ENCODE results near the gene RAB3A. TPM values are rescaled to one million over a fixed set of nuclear protein-coding genes. Genes with fewer than 3 reads are reported as not detected.
A peak's percentile ranks its signal among the peaks of the same experiment; 100 is the strongest.

Gene RAB3A
- total and polyA plus RNA-seq, 5 donors, result 23.1 to 41.5 (median 29.1) TPM

GRCh38 chr19:18176367-18177310 lies 27.2 kb downstream of the RAB3A start:
- WGBS, result 74% methylated on average over 19 of the region's 19 CpGs
- no peaks in the 10 kb centered on the region for H3K27me3 ChIP-seq (ENCODE audit: control insufficient read depth, insufficient read depth)
- ATAC-seq (no peak), DNase-seq (peak in 1 of 3 donors; percentile 50)
- intact Hi-C loops (cut with DNase I), result no loop called here
- no peak overlapping the region for H3K4me3 ChIP-seq (ENCODE audit: low read length)
- no peak overlapping the region for H3K27ac ChIP-seq (ENCODE audit: low read length)
- H3K4me1 ChIP-seq (ENCODE audit: control insufficient read depth, insufficient read depth, low read length), result peaks cover 2% of the 10 kb centered on the region
- no peaks in the 10 kb centered on the region for H3K9me3 ChIP-seq (ENCODE audit: control insufficient read depth, low read length)

- H3K4me3 ChIP-seq (ENCODE audit: low read length), result no peak overlapping the region
- H3K9me3 ChIP-seq (ENCODE audit: control insufficient read depth, low read length), result no peaks in the 10 kb centered on the region
- ATAC-seq (no peak), DNase-seq (peak in 1 of 3 donors; percentile 29)
- H3K4me1 ChIP-seq (ENCODE audit: control insufficient read depth, insufficient read depth, low read length), result peaks cover 2% of the 10 kb centered on the region
- 85% methylated on average over 11 of the region's 11 CpGs for WGBS
- intact Hi-C loops (cut with DNase I), result no loop called here
- no peaks in the 10 kb centered on the region for H3K27me3 ChIP-seq (ENCODE audit: control insufficient read depth, insufficient read depth)
- H3K27ac ChIP-seq (ENCODE audit: low read length), result no peak overlapping the region
These were observed 28.9 kb downstream of the RAB3A start for GRCh38 chr19:18174983-18175382.

- H3K4me3 ChIP-seq (ENCODE audit: low read length), result peak within 1 kb of the TSS; percentile 53
- H3K9me3 ChIP-seq (ENCODE audit: control insufficient read depth, low read length), result no peaks in the 10 kb centered on the region
- intact Hi-C loops (cut with DNase I), result no loop called here
- H3K27me3 ChIP-seq (ENCODE audit: control insufficient read depth, insufficient read depth), result no peaks in the 10 kb centered on the region
- no peak within 1 kb of the TSS for H3K27ac ChIP-seq (ENCODE audit: low read length)
- ATAC-seq, result peak; percentile 77 to 80
- WGBS, result under 1% methylated on average over 47 of the region's 47 CpGs
- H3K4me1 ChIP-seq (ENCODE audit: control insufficient read depth, insufficient read depth, low read length), result peaks cover 2% of the 10 kb centered on the region
- DNase-seq, result peak; percentile 76 to 92 (median 90)
These were observed 30.1 kb downstream of the RAB3A start, which contains the start of gene IFI30 for GRCh38 chr19:18173572-18174288. TSS of gene IFI30 (plus strand) at chr19:18173813. CDS start at chr19:18173842, 29 bp downstream.

DNA sequence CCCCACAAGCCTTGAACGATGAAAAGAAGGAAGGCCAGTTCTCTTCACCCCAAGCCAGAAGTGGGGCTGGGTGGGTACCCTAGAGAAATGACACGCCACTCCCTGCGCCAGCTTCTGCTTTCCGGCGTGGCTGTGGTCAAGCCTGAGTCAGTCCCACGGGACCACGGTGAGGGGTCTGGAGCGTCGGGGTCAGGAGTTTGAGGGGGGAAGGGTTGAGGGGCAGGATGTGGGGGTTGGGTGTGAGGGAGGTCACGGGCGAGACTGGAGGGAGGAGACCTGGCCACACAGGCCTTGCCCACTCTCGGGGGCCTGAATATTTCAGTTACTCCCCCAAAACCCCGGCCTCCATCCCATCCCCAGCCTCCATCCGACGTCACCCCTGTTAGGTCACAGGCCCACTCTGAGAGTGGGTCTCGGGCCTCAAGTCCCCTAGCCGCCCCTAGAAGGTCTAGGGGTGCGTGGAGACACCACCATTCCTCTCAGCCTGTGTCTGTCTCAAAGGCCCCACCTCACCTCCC lies 30.7 kb downstream of the RAB3A start:
- no peaks in the 10 kb centered on the region for H3K9me3 ChIP-seq (ENCODE audit: control insufficient read depth, low read length)
- peak; percentile 73 to 88 (median 88) for DNase-seq
- 47% methylated on average over 18 of the region's 18 CpGs for WGBS
- intact Hi-C loops (cut with DNase I), result no loop called here
- no peaks in the 10 kb centered on the region for H3K27me3 ChIP-seq (ENCODE audit: control insufficient read depth, insufficient read depth)
- peaks cover 2% of the 10 kb centered on the region for H3K4me1 ChIP-seq (ENCODE audit: control insufficient read depth, insufficient read depth, low read length)
- ATAC-seq, result peak; percentile 4 to 44
- peak overlapping the region; percentile 53 for H3K4me3 ChIP-seq (ENCODE audit: low read length)
- H3K27ac ChIP-seq (ENCODE audit: low read length), result no peak overlapping the region

DNA sequence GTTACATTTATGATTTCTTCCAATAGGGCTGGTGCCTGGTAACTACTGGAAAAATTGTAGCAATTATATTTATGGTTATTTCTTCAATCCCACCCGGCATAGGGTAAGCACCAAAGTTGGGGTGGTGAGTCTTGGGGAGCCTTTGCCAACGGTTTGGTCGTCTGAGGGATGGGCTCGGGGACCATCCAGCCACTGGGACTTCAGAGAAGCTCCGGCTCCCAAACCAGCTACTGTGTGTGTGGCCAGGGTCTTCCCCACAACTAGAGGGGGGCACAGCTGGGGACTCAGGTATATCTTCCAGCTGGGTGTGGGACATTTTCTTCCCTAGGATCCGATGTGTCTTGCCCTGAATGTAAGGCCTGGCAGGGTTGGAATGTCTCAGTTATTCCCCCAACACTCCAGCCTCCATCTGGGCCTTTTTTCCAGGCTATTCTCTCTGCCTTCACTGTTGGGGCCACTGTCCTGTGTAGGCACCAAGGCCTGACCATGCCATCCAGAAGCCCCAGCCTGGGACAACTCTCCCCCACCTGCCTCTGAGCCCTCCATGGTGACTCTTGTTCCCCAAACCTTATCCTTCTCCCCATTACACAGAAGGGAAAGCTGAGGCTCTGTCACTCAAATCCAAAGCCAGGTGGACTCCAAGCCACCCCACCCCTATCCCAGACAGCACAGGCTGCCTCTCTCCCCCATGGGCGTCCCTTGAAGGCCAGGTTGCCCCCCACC lies 31.4 kb downstream of the RAB3A start:
- DNase-seq, result no peak
- Histone ChIP-seq H3K27ac (ENCODE audit: low read length) (no peak overlapping the region), H3K27me3 (ENCODE audit: control insufficient read depth, insufficient read depth) (no peaks in the 10 kb centered on the region), H3K4me1 (ENCODE audit: control insufficient read depth, insufficient read depth, low read length) (peaks cover 2% of the 10 kb centered on the region), H3K9me3 (ENCODE audit: control insufficient read depth, low read length) (no peaks in the 10 kb centered on the region), H3K4me3 (ENCODE audit: low read length) (no peak overlapping the region)
- 84% methylated on average over 7 of the region's 7 CpGs for WGBS
- intact Hi-C loops (cut with DNase I), result no loop called here
- ATAC-seq, result no peak

GRCh38 chr19:18171605-18172327 lies 32.1 kb downstream of the RAB3A start:
- WGBS, result 85% methylated on average over 8 of the region's 8 CpGs
- Histone ChIP-seq H3K27me3 (ENCODE audit: control insufficient read depth, insufficient read depth) (no peaks in the 10 kb centered on the region), H3K9me3 (ENCODE audit: control insufficient read depth, low read length) (no peaks in the 10 kb centered on the region), H3K4me3 (ENCODE audit: low read length) (no peak overlapping the region), H3K4me1 (ENCODE audit: control insufficient read depth, insufficient read depth, low read length) (peaks cover 2% of the 10 kb centered on the region), H3K27ac (ENCODE audit: low read length) (peak overlapping the region; percentile 0)
- intact Hi-C loops (cut with DNase I), result no loop called here
- DNase-seq (no peak), ATAC-seq (no peak)

DNA sequence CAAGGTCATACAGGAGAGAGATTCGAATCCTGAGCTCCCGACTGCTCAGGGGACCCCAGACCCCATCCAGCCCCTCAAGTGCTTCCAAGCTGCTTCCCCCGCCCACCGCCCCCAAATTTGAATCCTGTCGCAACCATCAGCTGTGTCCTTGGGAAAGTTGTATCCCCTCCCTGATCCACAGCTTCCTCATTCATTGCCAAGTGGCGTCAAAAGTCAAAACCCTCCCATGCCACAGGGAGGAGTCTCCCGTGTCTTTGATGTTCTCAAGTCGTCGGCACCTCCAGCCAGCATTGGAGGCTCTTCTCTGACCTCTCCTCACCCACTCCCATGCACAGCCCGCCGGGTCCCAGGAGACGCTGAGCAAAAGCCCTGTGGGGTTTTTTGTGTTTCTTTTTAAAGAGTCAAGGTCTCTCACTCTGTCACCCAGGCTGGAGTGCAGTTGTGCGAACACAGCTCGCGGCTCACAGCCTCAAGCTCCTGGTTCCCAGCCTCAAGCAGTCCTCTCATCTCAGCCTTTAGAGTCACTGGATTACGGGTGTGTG lies 33.1 kb downstream of the RAB3A start:
- no peak overlapping the region for H3K4me3 ChIP-seq (ENCODE audit: low read length)
- WGBS, result 50% methylated on average over 16 of the region's 16 CpGs
- DNase-seq, result no peak

GRCh38 chr19:18168673-18169381 lies 35.0 kb downstream of the RAB3A start:
- no peak for DNase-seq
- intact Hi-C loops (cut with DNase I), result loop anchor here in 2 of 4 donors (5.0 to 10.0 kb wide), 2 partner anchors 54 to 57 kb away; no protein-coding TSS in a partner anchor

More for the DNA sequence above, 33.1 kb downstream of the RAB3A start:
- peak overlapping the region; percentile 33 for H3K27ac ChIP-seq (ENCODE audit: low read length)
- no peaks in the 10 kb centered on the region for H3K27me3 ChIP-seq (ENCODE audit: control insufficient read depth, insufficient read depth)
- intact Hi-C loops (cut with DNase I), result no loop called here
- H3K4me1 ChIP-seq (ENCODE audit: control insufficient read depth, insufficient read depth, low read length), result peaks cover 2% of the 10 kb centered on the region
- H3K9me3 ChIP-seq (ENCODE audit: control insufficient read depth, low read length), result no peaks in the 10 kb centered on the region
- peak in 1 of 2 donors; percentile 25 for ATAC-seq

DNA sequence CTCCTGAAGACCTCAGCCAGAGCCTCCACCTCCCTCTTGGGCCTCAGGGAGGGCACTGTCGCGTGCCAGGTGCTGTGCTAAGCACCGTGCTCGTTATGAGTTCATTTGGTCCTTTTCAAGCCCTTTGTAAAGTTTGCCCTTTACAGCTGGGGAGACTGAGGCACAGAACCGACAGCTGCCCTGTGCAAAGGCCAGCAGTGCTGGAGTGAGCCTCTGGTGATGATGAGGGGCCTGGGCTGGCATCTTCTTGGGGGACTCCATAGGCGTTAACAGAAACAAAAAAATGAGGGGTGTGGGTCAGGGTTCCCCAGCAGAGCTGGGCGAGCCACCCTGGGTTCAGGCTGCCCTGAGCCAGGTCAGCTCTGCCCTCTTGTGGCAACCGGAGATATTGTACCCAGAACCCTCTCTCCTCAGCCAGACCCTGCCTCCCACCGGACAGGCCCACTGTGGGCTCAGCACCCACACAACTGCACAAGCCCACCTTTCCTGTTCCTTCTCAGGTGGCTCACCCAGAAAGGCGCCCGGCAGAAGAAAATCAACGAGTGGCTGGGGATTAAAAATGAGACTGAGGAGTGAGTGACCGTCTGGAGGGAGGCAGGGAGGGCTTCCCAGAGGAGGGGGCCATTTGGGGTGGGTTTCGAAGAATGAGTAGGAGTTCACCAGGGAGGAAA lies 35.7 kb downstream of the RAB3A start:
- no peaks in the 10 kb centered on the region for H3K4me1 ChIP-seq (ENCODE audit: control insufficient read depth, insufficient read depth, low read length)
- ATAC-seq, result peak; percentile 55 to 59
- no peak overlapping the region for H3K4me3 ChIP-seq (ENCODE audit: low read length)
- DNase-seq, result peak in 1 of 3 donors; percentile 74
- WGBS, result 71% methylated on average over 14 of the region's 14 CpGs
- H3K27ac ChIP-seq (ENCODE audit: low read length), result no peak overlapping the region
- H3K9me3 ChIP-seq (ENCODE audit: control insufficient read depth, low read length), result no peaks in the 10 kb centered on the region
- intact Hi-C loops (cut with DNase I), result loop anchor here in 2 of 4 donors (5.0 to 10.0 kb wide), 2 partner anchors 53 to 56 kb away; no protein-coding TSS in a partner anchor
- H3K27me3 ChIP-seq (ENCODE audit: control insufficient read depth, insufficient read depth), result no peaks in the 10 kb centered on the region

More at GRCh38 chr19:18168673-18169381, 35.0 kb downstream of the RAB3A start:
- Histone ChIP-seq H3K27me3 (ENCODE audit: control insufficient read depth, insufficient read depth) (no peaks in the 10 kb centered on the region), H3K27ac (ENCODE audit: low read length) (no peak overlapping the region), H3K4me3 (ENCODE audit: low read length) (no peak overlapping the region), H3K4me1 (ENCODE audit: control insufficient read depth, insufficient read depth, low read length) (peaks cover 2% of the 10 kb centered on the region), H3K9me3 (ENCODE audit: control insufficient read depth, low read length) (no peaks in the 10 kb centered on the region)
- peak in 1 of 2 donors; percentile 2 for ATAC-seq
- WGBS, result 96% methylated on average over 66 of the region's 66 CpGs

Data from right cardiac atrium (tissue), 5 donors.